GM18861 (cell line): ENCODE results near the gene TRIM66.

Source experiments
- ATAC-seq: cut with Tn5 transposase; IDR thresholded peaks from one replicate; pipeline ENCODE4 v1.9.1; 2021; ENCODE audit not compliant: unreplicated experiment

TRIM66 gene

DNA sequence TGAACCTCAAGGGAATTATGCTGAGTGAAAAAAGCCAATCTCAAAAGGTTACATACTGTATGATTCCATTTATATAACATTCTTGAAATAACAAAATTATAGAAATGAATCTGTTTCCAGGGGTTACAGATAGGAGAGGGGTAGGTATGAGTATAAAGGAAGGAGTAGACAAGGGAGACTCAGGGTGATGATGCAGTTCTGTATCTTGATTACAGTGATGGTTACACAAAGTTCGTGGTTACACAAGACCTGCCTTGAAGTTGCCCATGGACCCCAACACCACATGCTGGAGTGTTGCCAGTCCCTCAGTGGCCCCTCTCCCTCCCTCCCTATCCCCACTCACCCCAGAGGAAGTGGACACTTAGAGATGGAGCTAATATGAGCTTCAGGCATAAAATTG, 108.7 kb downstream of the TRIM66 start:
- ATAC-seq, result no peak

GRCh38 chr11:8567602-8568198, 114.8 kb downstream of the TRIM66 start:
- peak; percentile 53 for ATAC-seq

- no peak for ATAC-seq
These were observed 115.8 kb downstream of the TRIM66 start for GRCh38 chr11:8566613-8567210.

DNA sequence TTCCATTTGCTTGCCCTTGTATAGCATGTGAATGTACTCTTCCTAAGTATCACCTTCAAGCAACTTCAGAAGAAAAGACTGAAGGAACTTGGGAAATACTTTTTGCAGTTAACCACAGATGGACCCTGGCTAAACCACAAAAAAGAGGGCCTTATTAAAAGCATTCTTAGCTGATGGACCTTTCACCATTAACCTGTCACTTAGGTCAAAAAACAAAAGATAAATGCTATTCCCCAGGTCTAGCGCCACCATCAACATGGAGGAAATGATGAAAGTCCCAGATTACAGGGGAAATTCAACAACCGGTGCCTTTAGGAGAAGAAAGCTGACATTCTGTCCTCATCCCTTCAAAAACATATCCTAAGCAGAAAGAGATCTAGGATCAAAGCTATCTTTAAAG, 117.9 kb downstream of the TRIM66 start:
- no peak for ATAC-seq
